Thoracic aorta (tissue), 2 donors: Measurements from ENCODE around the gene COTL1. TPM values are rescaled to one million over a fixed set of nuclear protein-coding genes. Genes with fewer than 3 reads are reported as not detected.

Experiments used
- ATAC-seq: fragments of 150-250 bp; one replicate; pipeline ENCODE4 v1.8.0; 2017; ENCODE audit warnings: low read depth; ENCODE audit not compliant: insufficient number of reproducible peaks, low FRiP score
- DNase-seq: peaks from one replicate; pipeline ENCODE4 v3.0.0-alpha.2; 2020; ENCODE audit warnings: low spot score
- H3K27ac ChIP-seq, 2 donors: fragments of 200-600 bp; sonication (generic); 1 replicate in 1 of 2; 2 replicates in 1 of 2; pipeline ENCODE4 v1.5.1; 2016; ENCODE audit warnings: mild to moderate bottlenecking in 2 of 2, moderate library complexity in 2 of 2
- H3K27me3 ChIP-seq: fragments of 200-600 bp; sonication (generic); replicated peaks from 2 replicates; pipeline ENCODE4 v1.6.0; 2016; ENCODE audit warnings: mild to moderate bottlenecking; ENCODE audit not compliant: insufficient read depth
- H3K36me3 ChIP-seq: fragments of 200-600 bp; sonication (generic); one replicate; pipeline ENCODE4 v1.5.1; 2016
- H3K4me1 ChIP-seq, 2 donors: fragments of 200-600 bp; sonication (generic); 1 replicate in 1 of 2; 2 replicates in 1 of 2; pipeline versions ENCODE4 v1.5.1 to v1.6.0; 2016; ENCODE audit warnings: low read depth in 2 of 2, mild to moderate bottlenecking in 1 of 2; ENCODE audit not compliant: control insufficient read depth in 1 of 2
- H3K4me3 ChIP-seq: fragments of 200-600 bp; sonication (generic); 2 replicates; pipeline ENCODE4 v1.5.1; 2016; ENCODE audit warnings: mild to moderate bottlenecking
- H3K9me3 ChIP-seq: fragments of 200-600 bp; sonication (generic); 2 replicates; pipeline ENCODE4 v1.5.1; 2016
- total RNA-seq, 2 donors: library from RNA; depleted of rRNA; stranded (reverse); fragments of >200 nt; gene quantifications; one replicate each; pipeline versions ENCODE4 v1.1.0 to v1.2.3, GENCODE V29; 2016
- TF ChIP-seq, protein P1 (sequence below): fragments of 200-600 bp; sonication (generic); IDR thresholded peaks from one replicate; pipeline ENCODE4 v1.5.1; 2019; ENCODE audit warnings: antibody characterized with exemption

The COTL1 gene
- total RNA-seq, 2 donors from 2014 or later, result 32.0 to 46.8 TPM

DNA sequence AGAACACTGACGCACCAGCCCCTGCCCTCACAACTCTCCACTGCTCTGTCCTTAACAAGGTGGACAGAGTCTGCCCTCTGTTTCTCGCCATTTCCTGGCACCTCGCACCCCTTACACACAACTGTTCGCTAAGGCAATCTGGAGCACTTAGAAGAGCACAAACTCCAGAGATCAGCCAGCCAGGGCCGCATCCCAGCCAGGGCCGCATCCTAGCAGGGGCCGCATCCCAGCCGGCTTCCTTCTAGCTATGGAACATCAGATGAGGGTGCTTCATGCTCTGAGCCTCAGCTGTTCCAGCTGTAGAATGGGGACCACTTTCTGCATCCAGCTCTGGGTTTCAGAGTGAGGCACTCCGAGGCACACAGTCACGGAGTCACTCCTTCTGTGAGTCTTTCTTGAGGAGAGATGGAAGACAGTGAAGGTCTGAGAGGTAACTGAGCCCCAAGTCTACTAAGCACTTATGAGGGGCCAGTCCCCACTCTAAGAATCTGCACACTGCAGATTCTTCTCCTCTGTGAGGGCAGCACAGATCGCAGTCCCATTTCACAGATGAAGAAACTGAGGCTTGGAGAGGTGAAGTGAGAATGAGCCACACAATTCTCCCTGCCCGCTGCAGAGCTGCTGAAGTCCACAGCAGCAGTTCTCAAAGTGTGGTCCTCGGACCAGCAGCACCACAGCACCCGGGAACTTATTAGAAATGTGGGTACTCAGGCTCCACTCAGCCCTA lies 20.9 kb downstream of the COTL1 start:
- H3K27me3 ChIP-seq, result no peaks in the 10 kb centered on the region
- DNase-seq (no peak), ATAC-seq (no peak)
- H3K4me1 ChIP-seq, result peaks cover 6 to 12% of the 10 kb centered on the region in 2 donors
- TF ChIP-seq, protein P1, sequence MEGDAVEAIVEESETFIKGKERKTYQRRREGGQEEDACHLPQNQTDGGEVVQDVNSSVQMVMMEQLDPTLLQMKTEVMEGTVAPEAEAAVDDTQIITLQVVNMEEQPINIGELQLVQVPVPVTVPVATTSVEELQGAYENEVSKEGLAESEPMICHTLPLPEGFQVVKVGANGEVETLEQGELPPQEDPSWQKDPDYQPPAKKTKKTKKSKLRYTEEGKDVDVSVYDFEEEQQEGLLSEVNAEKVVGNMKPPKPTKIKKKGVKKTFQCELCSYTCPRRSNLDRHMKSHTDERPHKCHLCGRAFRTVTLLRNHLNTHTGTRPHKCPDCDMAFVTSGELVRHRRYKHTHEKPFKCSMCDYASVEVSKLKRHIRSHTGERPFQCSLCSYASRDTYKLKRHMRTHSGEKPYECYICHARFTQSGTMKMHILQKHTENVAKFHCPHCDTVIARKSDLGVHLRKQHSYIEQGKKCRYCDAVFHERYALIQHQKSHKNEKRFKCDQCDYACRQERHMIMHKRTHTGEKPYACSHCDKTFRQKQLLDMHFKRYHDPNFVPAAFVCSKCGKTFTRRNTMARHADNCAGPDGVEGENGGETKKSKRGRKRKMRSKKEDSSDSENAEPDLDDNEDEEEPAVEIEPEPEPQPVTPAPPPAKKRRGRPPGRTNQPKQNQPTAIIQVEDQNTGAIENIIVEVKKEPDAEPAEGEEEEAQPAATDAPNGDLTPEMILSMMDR, result no peak
- no peak overlapping the region for H3K27ac ChIP-seq
- no peak overlapping the region for H3K4me3 ChIP-seq
- H3K36me3 ChIP-seq, result no peaks in the 10 kb centered on the region
- no peaks in the 10 kb centered on the region for H3K9me3 ChIP-seq

DNA sequence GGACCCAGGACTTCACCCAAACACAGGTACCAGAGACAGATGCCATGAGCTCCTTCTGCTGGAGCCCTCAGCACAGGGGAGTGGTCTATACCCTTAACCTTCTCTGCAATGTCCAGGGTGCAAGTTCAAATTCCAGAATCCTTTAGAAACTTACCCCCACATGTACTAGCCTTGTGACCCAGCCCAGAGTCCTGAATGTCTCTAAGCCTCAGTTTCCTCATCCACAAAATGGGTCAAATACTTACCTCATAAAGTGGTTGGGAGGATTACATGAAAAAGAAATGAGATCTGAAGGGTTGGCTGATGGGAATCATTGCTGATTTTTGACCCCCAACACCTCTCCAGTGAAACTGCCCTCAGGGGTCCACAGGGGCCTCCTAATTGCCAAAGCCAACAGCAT lies 21.7 kb downstream of the COTL1 start:
- no peak for ATAC-seq
- TF ChIP-seq, protein P1, result no peak

DNA sequence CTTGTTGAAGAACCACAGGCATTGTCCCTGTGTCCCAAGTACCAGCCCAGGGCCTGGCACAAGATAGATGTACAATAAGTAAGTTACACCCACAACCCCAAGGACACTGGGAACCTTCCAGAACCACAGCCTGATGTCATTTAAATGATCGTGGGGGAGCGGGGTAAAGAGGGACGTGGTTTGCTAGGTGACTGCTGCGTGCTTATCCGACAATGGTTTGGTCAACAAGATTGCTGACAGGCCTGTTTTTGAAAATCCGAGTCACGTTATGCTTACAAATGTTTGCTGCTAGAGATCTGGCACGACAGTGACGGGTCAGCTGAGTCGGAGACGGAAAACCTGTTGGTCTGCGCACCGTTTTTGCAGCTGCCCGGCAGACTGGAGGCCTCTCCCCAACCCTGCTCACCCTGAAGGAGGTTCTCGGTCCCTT lies 22.8 kb downstream of the COTL1 start:
- no peaks in the 10 kb centered on the region for H3K9me3 ChIP-seq
- TF ChIP-seq, protein P1, result no peak
- H3K36me3 ChIP-seq, result no peaks in the 10 kb centered on the region
- no peaks in the 10 kb centered on the region for H3K27me3 ChIP-seq
- H3K4me3 ChIP-seq, result no peak overlapping the region
- no peak overlapping the region for H3K27ac ChIP-seq
- peaks cover 6 to 12% of the 10 kb centered on the region in 2 donors for H3K4me1 ChIP-seq
- DNase-seq (no peak), ATAC-seq (no peak)

More for the DNA sequence above, 21.7 kb downstream of the COTL1 start:
- Histone ChIP-seq H3K36me3 (no peaks in the 10 kb centered on the region), H3K4me3 (no peak overlapping the region), H3K27ac (no peak overlapping the region), H3K4me1 (peaks cover 6 to 12% of the 10 kb centered on the region in 2 donors), H3K27me3 (no peaks in the 10 kb centered on the region), H3K9me3 (no peaks in the 10 kb centered on the region)
- no peak for DNase-seq

DNA sequence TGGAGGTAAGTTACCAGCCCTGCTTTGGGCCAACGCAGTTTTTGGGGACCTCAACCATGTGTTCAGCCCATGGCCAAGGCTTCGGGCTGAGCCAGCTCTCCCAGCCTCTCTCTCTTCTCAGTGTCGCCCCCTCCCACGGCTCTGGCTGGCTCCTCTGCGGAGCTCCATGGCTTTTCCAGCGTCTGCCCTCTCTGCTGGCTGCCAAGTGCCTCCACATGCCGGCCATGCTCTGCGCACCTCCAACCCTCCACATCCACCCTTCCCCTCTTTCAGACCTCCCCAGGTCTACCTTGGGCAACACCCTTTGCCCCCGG lies 23.2 kb downstream of the COTL1 start:
- H3K9me3 ChIP-seq, result no peaks in the 10 kb centered on the region
- ATAC-seq, result no peak
- no peaks in the 10 kb centered on the region for H3K27me3 ChIP-seq
- no peak for DNase-seq
- no peak overlapping the region for H3K27ac ChIP-seq
- TF ChIP-seq, protein P1, result no peak
- H3K4me1 ChIP-seq, result peaks cover 6 to 8% of the 10 kb centered on the region in 2 donors
- no peaks in the 10 kb centered on the region for H3K36me3 ChIP-seq
- H3K4me3 ChIP-seq, result no peak overlapping the region

DNA sequence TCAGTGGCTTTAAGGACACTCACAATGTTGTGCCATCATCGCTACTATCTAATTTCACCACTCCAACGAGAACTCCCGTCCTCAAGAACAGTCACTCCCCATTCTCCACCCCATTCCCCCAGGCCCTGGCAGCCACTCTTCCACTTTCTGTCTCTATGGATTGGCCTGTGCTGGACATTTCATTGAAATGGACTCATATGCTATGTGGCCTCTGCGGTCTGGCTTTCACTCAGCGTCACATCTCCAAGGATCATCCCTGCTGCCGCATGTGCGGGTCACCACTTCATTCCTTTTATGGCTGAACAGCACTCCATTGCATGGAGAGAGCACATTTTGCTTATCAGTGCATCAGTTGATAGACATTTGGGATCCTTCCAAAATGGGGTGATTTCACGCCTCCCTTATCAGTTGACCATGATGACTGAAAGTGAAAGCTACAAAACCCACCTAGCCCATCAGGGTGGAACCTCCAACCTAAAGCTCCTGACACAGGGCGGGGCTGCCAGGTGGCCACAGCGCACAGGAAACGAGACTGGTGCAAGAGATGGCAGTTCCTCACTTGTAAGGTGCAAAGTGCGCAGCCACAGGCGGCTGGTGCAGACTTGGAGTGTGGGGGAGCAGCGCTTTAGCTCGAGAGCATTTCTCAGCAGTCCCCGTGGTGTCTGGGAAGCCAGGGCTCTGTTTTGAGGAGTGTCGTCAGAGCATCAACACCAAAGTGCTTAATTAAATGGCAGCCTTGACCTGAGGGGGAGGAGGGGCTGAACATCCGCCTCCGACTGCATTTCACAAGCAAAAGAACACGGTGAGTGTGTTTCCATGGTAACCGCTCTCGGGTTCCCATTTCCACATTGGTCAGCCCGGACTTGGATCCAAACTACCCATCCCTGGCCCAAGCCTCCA lies 23.8 kb downstream of the COTL1 start:
- no peak overlapping the region for H3K27ac ChIP-seq
- peaks cover 2% of the 10 kb centered on the region in 2 donors for H3K4me1 ChIP-seq
- ATAC-seq (no peak), DNase-seq (no peak)
- TF ChIP-seq, protein P1, result no peak
- H3K36me3 ChIP-seq, result no peaks in the 10 kb centered on the region
- H3K27me3 ChIP-seq, result no peaks in the 10 kb centered on the region
- H3K9me3 ChIP-seq, result no peaks in the 10 kb centered on the region
- H3K4me3 ChIP-seq, result no peak overlapping the region
